ENCODE results near the gene MSMP. TPM values are rescaled to one million over a fixed set of nuclear protein-coding genes. Genes with fewer than 3 reads are reported as not detected.
A peak's percentile ranks its signal among the peaks of the same experiment; 100 is the strongest.

Gene MSMP
- total and polyA plus RNA-seq, 2 donors (not counting 1 experiment from before 2014, with no cell fraction given) = 2.3 to 3.9 TPM

DNA sequence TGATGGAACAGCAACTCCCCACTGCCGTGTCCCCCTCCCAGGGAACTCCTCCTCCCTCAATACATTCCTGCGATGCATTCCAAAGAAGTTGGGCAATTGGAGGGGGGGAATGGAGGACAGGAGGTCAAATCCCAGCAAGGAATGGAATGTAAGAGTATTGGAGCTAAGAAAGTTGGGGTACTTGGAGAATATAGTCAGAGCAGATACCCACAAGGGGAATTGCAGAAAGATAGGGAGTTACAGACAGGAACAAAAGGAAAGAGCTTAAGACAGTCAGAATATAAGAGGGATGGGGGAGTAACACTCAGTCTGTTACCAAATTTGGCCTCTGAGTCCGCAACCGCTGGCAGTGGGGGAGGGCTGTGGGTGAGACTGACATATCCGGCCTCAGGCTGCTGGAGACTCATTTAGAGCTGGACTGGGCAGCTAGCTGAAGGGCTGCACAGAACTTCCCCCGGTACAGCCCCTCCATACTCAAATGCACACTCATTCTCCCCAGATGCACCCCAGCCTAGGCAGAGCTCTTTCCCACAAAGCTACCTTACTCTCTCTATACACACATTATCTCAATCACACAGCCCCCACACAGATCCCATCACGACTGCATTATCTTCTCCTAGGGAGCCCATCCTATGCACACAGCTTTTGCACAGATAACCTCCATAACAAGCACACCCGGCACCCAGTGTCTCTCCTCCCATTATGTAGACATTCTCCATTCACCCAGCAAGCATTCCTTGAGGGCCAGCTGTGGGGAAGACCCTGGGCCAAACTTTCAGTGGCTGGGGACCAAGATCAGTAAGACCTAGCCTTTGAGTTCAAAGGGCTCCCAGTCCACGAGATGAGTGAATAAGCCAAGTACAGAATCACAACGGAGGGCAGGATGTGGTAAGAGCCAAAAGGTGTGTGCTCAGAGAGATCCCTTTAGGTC lies 25.8 kb downstream of the MSMP start:
- H3K4me1 Mint-ChIP-seq = peaks cover 12% of the 10 kb centered on the region
- peak overlapping the region; percentile 89 for H3K4me2 ChIP-seq (replicated peaks; ENCODE audit: low read depth, low read length, poor library complexity, severe bottlenecking)
- no peak for DNase-seq
- H3K9me3 ChIP-seq (ENCODE audit: control extremely low read depth in 1 of 3, control insufficient read depth in 2 of 3, insufficient read depth in 1 of 3, low read length in 2 of 3) = no peaks in the 10 kb centered on the region
- no peak overlapping the region for H3K27ac Mint-ChIP-seq
- intact Hi-C loops (cut with micrococcal nuclease) = loop anchor here (5.0 kb wide), 1 partner anchor 1271 kb away; the partner anchor contains the start of genes DNAI1 and FAM219A
- no peak for TF ChIP-seq EZH2 (IDR thresholded peaks at IDR 0.05; ENCODE audit: borderline replicate concordance, insufficient read depth, low read depth, low read length, poor library complexity, severe bottlenecking)
- TF ChIP-seq, protein P1, sequence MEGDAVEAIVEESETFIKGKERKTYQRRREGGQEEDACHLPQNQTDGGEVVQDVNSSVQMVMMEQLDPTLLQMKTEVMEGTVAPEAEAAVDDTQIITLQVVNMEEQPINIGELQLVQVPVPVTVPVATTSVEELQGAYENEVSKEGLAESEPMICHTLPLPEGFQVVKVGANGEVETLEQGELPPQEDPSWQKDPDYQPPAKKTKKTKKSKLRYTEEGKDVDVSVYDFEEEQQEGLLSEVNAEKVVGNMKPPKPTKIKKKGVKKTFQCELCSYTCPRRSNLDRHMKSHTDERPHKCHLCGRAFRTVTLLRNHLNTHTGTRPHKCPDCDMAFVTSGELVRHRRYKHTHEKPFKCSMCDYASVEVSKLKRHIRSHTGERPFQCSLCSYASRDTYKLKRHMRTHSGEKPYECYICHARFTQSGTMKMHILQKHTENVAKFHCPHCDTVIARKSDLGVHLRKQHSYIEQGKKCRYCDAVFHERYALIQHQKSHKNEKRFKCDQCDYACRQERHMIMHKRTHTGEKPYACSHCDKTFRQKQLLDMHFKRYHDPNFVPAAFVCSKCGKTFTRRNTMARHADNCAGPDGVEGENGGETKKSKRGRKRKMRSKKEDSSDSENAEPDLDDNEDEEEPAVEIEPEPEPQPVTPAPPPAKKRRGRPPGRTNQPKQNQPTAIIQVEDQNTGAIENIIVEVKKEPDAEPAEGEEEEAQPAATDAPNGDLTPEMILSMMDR (IDR thresholded peaks at IDR 0.05) = no peak
- H3K27ac ChIP-seq (ENCODE audit: low read length in 2 of 2) = peak overlapping the region; percentile 57 to 92
- H4K20me1 ChIP-seq (ENCODE audit: control insufficient read depth, insufficient read depth, low read length, poor library complexity, severe bottlenecking) = peaks cover 65% of the 10 kb centered on the region
- no peaks in the 10 kb centered on the region for H3K27me3 Mint-ChIP-seq
- WGBS (ENCODE audit: insufficient coverage) = 8% methylated on average over 8 of the region's 10 CpGs
- H3K4me1 ChIP-seq (ENCODE audit: control insufficient read depth in 2 of 2, insufficient read depth in 2 of 2, low read length in 2 of 2) = peaks cover 60 to 63% of the 10 kb centered on the region in 2 donors
- H3K36me3 ChIP-seq (replicated peaks in 1 of 2; ENCODE audit: control extremely low read depth in 1 of 2, control insufficient read depth in 1 of 2, extremely low read depth in 1 of 2, insufficient read depth in 2 of 2, low read length in 1 of 2) = peaks cover 10 to 47% of the 10 kb centered on the region in 2 experiments
- H3K4me3 Mint-ChIP-seq = no peak overlapping the region
- POLR2A ChIA-PET = interaction anchor here (0.5 to 1.5 kb wide), 6 partner anchors 10 to 621 kb away, joined by 3 to 6 read pairs (median 4); partner anchors contain the start of genes GBA2 and RGP1
- no peak for ATAC-seq (ENCODE audit: low read depth)
- no peaks in the 10 kb centered on the region for H3K9me3 Mint-ChIP-seq (ENCODE audit: insufficient read depth)
- peaks cover 82% of the 10 kb centered on the region for H3K79me2 ChIP-seq (ENCODE audit: control insufficient read depth, insufficient read depth, low read length)
- peak overlapping the region; percentile 3 to 44 (median 24) for H3K4me3 ChIP-seq (ENCODE audit: control extremely low read depth in 1 of 5, extremely low read depth in 1 of 5, insufficient read depth in 1 of 5, low read depth in 2 of 5, low read length in 4 of 5)
- CTCF ChIA-PET = interaction anchor here (0.8 to 9.0 kb wide), 25 partner anchors 7 to 154 kb away, joined by 3 to 115 read pairs (median 5); partner anchors contain the start of genes CCDC107, GBA2, RGP1 and RMRP
- H3K27me3 ChIP-seq (replicated peaks in 1 of 4; ENCODE audit: control extremely low read depth in 1 of 4, control insufficient read depth in 3 of 4, insufficient read depth in 4 of 4, low read length in 3 of 4) = no peaks in the 10 kb centered on the region
- peak overlapping the region; percentile 54 for H3K9ac ChIP-seq (ENCODE audit: low read length)
- H2AFZ ChIP-seq (ENCODE audit: insufficient read depth, low read depth, low read length, poor library complexity, severe bottlenecking) = no peak overlapping the region
